HepG2 (cell line): ENCODE data around the gene PLRG1. TPM values are rescaled to one million over a fixed set of nuclear protein-coding genes. Genes with fewer than 3 reads are reported as not detected.

ENCODE experiments used
- BORCS8-MEF2B ChIP-seq: sonication (generic); formaldehyde crosslinking; IDR thresholded peaks from 2 replicates; pipeline ENCODE4 v1.8.0; 2022; ENCODE audit warnings: mild to moderate bottlenecking, missing genetic modification reagents
- GATAD2A ChIP-seq: IDR thresholded peaks from 2 replicates; pipeline ENCODE4 v1.6.1; 2016
- HNF1A ChIP-seq, 2 experiments: sonication (generic) in 1 of 2; formaldehyde crosslinking in 1 of 2; IDR thresholded peaks; 2 replicates each; pipeline versions ENCODE4 v1.4.0 to v1.6.1; 2016 to 2020; ENCODE audit warnings: borderline replicate concordance in 1 of 2, low read depth in 1 of 2, mild to moderate bottlenecking in 1 of 2, missing genetic modification reagents in 1 of 2
- HNF4G ChIP-seq, 2 experiments: sonication (generic) in 1 of 2; formaldehyde crosslinking in 1 of 2; IDR thresholded peaks; 2 replicates each; pipeline versions ENCODE4 v1.4.0 to v1.6.1; 2011 to 2020; ENCODE audit warnings: borderline replicate concordance in 2 of 2, low read depth in 2 of 2, mild to moderate bottlenecking in 2 of 2, low read length in 1 of 2, missing genetic modification reagents in 1 of 2, moderate library complexity in 1 of 2
- HNRNPUL1 ChIP-seq: fragments of 200-400 bp; formaldehyde crosslinking; IDR thresholded peaks from 2 replicates; pipeline ENCODE4 v1.6.1; 2017; ENCODE audit warnings: low read depth, mild to moderate bottlenecking, low read length, moderate library complexity
- NONO ChIP-seq, 2 experiments: fragments of 450-650 bp in 1 of 2; sonication (generic) in 1 of 2; formaldehyde crosslinking in 1 of 2; IDR thresholded peaks in 1 of 2; conservative IDR thresholded peaks in 1 of 2; 2 replicates each; pipeline versions ENCODE4 v1.6.1 to v1.8.0; 2017 to 2022; ENCODE audit warnings: mild to moderate bottlenecking in 1 of 2, missing genetic modification reagents in 1 of 2, moderate library complexity in 1 of 2
- RELA ChIP-seq: sonication (generic); formaldehyde crosslinking; IDR thresholded peaks from 2 replicates; pipeline ENCODE4 v1.4.0; 2020; ENCODE audit warnings: missing genetic modification reagents
- SYNCRIP ChIP-seq: fragments of 200-400 bp; formaldehyde crosslinking; IDR thresholded peaks from 2 replicates; pipeline ENCODE4 v1.6.1; 2018; ENCODE audit warnings: mild to moderate bottlenecking, low read depth, low read length; ENCODE audit not compliant: insufficient read depth
- ZNF609 ChIP-seq: sonication (generic); formaldehyde crosslinking; IDR thresholded peaks from 2 replicates; pipeline ENCODE4 v1.4.0; 2020; ENCODE audit warnings: mild to moderate bottlenecking, missing genetic modification reagents, borderline replicate concordance
- ZNF670 ChIP-seq: sonication (generic); formaldehyde crosslinking; IDR thresholded peaks from 2 replicates; pipeline ENCODE4 v1.8.0; 2022; ENCODE audit warnings: mild to moderate bottlenecking, missing genetic modification reagents, borderline replicate concordance
- polyA plus RNA-seq, 8 experiments: library from polyadenylated mRNA; depleted of rRNA in 3 of 8; stranded (reverse) in 7 of 8; unstranded in 1 of 8; fragments of >200 nt; fragmentation: Illumina TruSeq in 4 of 8; extraction: Trizol in 4 of 8; gene quantifications; 2 replicates each; pipeline versions ENCODE4 v1.2.1 to v1.2.3, GENCODE V29; 2011 to 2016; ENCODE audit warnings: low read depth in 4 of 8, missing spikeins in 1 of 8, mixed read lengths in 1 of 8; ENCODE audit not compliant: insufficient read depth in 1 of 8
- total RNA-seq, 5 experiments: library from RNA; depleted of rRNA; stranded (reverse); fragments of >200 nt; fragmentation: Illumina TruSeq; extraction: Trizol; gene quantifications; 2 replicates each; pipeline ENCODE4 v1.2.3, GENCODE V29; 2016; ENCODE audit warnings: low read depth in 1 of 5
- TF ChIP-seq, protein P1 (sequence below): sonication (generic); formaldehyde crosslinking; IDR thresholded peaks from 2 replicates; pipeline ENCODE4 v1.5.0; 2020; ENCODE audit warnings: missing genetic modification reagents, mild to moderate bottlenecking, borderline replicate concordance
- TF ChIP-seq, protein P2 (sequence below): sonication (generic); formaldehyde crosslinking; conservative IDR thresholded peaks from 2 replicates; pipeline ENCODE4 v1.8.1; 2023; ENCODE audit warnings: missing genetic modification reagents
- TF ChIP-seq, protein P3 (sequence below): IDR thresholded peaks from 2 replicates; pipeline ENCODE4 v1.6.1; 2016; ENCODE audit warnings: control low read depth

PLRG1 gene
- total and polyA plus RNA-seq, 2 of the 13 experiments (the other 11 are each of a cell fraction or from before 2014, with no cell fraction given), result 77.3 to 110 TPM

GRCh38 chr4:154589296-154590197, 39.3 kb upstream of the PLRG1 start (continued):
- TF ChIP-seq, protein P1, sequence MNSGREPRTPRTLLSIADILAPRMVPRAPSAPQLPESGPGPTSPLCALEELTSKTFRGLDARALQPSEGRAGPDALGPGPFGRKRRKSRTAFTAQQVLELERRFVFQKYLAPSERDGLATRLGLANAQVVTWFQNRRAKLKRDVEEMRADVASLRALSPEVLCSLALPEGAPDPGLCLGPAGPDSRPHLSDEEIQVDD, result no peak
- no peak for TF ChIP-seq HNF1A (IDR thresholded peaks at IDR 0.05; ENCODE audit: low read depth)
- no peak for TF ChIP-seq HNF1A (CRISPR knock-in tag; IDR thresholded peaks at IDR 0.05; ENCODE audit: borderline replicate concordance)
- TF ChIP-seq SYNCRIP, result no peak
- no peak for TF ChIP-seq HNF4G (IDR thresholded peaks at IDR 0.05; ENCODE audit: borderline replicate concordance, low read depth, low read length)
- TF ChIP-seq HNF4G (CRISPR knock-in tag; IDR thresholded peaks at IDR 0.05; ENCODE audit: borderline replicate concordance, low read depth), result no peak
- TF ChIP-seq, protein P2, sequence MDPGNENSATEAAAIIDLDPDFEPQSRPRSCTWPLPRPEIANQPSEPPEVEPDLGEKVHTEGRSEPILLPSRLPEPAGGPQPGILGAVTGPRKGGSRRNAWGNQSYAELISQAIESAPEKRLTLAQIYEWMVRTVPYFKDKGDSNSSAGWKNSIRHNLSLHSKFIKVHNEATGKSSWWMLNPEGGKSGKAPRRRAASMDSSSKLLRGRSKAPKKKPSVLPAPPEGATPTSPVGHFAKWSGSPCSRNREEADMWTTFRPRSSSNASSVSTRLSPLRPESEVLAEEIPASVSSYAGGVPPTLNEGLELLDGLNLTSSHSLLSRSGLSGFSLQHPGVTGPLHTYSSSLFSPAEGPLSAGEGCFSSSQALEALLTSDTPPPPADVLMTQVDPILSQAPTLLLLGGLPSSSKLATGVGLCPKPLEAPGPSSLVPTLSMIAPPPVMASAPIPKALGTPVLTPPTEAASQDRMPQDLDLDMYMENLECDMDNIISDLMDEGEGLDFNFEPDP, result no peak
- TF ChIP-seq, protein P3, sequence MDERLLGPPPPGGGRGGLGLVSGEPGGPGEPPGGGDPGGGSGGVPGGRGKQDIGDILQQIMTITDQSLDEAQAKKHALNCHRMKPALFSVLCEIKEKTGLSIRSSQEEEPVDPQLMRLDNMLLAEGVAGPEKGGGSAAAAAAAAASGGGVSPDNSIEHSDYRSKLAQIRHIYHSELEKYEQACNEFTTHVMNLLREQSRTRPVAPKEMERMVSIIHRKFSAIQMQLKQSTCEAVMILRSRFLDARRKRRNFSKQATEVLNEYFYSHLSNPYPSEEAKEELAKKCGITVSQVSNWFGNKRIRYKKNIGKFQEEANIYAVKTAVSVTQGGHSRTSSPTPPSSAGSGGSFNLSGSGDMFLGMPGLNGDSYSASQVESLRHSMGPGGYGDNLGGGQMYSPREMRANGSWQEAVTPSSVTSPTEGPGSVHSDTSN (CRISPR knock-in tag), result no peak
- peak; percentile 49; the same call in 1 of the 2 replicates for TF ChIP-seq ZNF609 (CRISPR knock-in tag)
- TF ChIP-seq HNRNPUL1, result no peak
- no peak for TF ChIP-seq GATAD2A
- no peak for TF ChIP-seq RELA
- TF ChIP-seq NONO (IDR thresholded peaks at IDR 0.05), result no peak
- no peak for TF ChIP-seq NONO (CRISPR knock-in tag; conservative IDR thresholded peaks at IDR 0.05)
- TF ChIP-seq BORCS8-MEF2B (CRISPR knock-in tag), result peak; percentile 47; the same call in 1 of the 2 replicates
- no peak for TF ChIP-seq ZNF670 (CRISPR knock-in tag)
